Measurements from ENCODE around the gene LPGAT1.

DNA sequence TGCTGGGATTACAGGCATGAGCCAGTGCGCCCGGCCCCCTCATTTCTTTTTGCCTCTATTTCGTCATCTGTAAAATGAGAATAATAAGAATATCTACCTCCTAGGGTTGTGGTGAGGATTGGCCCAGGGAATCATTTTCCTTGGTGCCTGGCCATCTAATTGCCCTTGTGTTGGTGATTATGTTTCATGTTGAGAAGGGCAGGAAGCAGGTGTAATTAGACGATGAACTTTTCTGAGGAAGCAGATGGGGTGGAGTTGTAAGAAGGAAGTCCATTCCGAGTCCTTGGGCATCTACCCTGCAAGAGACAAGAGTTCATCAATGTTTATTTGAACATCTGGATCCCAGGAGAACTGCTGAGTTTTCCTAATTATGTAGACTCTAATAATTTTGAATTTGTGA, 116.4 kb downstream of the LPGAT1 start:
- TF ChIP-seq POLR2A (IDR thresholded peaks at IDR 0.05) (no peak), CTCF (IDR thresholded peaks at IDR 0.05) (no peak)

All from body of pancreas (tissue), 4 donors.